Activated CD4-positive, alpha-beta T cell treated with anti-CD3 and anti-CD28 coated beads, Interleukin-2, amount 50 U/mL, for 1 hour (primary cell): ENCODE measurements around the gene COL23A1.

Source experiments
- DNase-seq: peaks from one replicate; pipeline ENCODE4 v3.0.0-alpha.2; 2020

Gene COL23A1

DNA sequence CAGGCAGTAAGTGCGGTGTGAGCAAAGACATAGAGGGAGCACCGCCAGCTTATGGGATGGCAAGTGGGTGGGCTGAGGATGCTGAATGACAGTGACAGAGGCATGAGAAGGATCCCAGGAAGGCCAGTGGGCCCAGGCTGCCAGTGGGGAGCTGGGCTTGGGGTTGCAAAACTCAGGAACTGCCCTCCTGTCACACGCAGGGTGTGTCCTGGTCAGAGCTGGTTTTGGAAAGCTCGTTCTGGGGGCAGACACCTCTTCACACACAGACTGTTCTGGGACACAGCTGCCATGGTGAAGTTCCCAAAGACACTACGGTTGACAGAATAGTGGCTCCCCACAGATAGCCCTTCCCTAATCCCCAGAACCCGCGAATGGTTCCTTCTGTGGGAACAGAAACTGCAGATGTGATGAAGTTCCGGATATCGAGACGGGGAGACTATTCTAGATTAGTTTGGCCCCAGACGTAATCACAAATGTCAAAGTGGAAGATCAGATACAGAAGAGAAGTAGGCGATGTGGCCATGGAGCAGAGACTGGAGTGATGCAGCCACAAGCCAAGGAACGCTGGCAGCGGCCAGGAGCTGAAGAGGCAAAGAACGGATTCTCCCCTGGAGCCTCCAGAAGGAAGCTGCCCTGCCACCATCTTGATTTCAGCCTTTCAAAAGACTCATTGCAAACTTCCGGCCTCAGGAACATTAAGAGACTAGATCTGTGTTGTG lies 159.0 kb downstream of the COL23A1 start:
- no peak for DNase-seq

DNA sequence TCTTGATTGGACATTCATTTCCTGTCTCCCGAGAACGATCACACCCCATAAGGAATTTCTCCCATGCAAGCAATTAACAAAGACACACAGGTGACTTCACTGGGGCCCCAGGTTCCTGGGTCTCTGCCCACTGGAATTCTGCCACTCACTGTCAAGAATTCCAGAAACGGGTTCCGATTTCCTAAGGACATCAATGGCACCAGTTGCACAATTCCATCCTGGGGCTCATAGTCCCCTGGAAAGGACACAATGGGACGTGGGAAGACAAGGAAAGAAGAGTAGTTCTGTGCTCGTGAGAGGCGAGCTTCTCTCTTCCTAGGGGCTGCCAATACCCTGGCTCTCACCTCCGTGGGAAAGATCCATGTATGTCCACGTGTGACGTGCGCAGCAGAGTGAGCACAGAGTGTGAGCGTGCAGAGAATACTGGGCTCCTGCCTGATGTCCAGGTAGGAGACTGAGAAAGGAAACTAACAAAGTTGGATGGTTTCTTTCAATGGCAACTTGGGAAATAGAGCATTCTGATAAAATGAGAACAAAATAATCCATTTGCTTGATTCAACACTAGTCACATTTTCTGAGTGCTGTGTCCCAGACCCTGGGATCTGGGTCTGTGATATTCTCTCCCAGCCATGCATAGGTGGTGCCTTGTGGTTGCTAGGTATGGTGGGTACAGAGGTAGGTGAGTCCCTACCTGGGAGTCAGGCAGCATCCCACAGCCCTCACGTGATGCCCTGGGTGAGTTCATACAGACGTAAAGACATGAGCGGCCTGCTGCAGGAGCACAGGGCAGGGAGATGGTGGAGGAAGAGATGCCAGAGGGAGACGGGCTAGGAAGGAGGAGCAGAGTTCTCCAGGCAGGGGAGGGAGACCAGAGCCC lies 159.8 kb downstream of the COL23A1 start:
- DNase-seq: no peak

DNA sequence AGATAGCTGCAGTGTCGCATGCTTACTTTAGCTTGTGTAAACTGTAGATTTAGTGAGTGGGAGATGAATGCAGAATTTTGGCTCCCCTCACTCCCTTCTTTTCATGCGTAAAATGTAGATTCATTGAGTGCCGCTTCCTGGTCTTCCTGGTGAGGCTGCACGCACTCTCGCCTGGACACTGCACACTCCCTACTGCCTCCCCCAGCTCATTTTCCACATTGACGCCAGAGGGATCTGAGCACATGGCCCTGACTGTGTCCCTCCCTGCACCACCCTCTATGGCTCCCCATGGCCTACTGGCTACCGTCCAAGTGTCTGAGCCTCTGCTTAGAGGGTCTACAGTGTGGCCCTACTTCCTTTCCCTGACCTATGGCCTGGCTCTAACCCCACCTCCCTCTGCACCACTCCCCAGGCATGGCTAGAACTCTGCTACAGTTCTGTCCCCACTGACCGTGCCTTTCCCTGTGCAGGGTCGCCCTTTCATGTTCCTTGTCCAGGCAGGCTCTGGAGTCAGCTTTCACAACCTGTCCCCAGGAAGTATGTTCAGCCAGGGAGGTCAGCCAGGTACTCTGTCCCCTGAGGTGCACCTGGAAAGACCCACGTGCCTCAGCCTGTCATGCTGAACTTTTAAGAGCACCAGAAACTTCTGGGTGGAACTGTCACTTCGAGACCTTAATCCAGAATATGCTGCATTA lies 160.6 kb downstream of the COL23A1 start:
- DNase-seq: no peak

GRCh38 chr5:178429156-178429468 lies 161.1 kb downstream of the COL23A1 start:
- no peak for DNase-seq

DNA sequence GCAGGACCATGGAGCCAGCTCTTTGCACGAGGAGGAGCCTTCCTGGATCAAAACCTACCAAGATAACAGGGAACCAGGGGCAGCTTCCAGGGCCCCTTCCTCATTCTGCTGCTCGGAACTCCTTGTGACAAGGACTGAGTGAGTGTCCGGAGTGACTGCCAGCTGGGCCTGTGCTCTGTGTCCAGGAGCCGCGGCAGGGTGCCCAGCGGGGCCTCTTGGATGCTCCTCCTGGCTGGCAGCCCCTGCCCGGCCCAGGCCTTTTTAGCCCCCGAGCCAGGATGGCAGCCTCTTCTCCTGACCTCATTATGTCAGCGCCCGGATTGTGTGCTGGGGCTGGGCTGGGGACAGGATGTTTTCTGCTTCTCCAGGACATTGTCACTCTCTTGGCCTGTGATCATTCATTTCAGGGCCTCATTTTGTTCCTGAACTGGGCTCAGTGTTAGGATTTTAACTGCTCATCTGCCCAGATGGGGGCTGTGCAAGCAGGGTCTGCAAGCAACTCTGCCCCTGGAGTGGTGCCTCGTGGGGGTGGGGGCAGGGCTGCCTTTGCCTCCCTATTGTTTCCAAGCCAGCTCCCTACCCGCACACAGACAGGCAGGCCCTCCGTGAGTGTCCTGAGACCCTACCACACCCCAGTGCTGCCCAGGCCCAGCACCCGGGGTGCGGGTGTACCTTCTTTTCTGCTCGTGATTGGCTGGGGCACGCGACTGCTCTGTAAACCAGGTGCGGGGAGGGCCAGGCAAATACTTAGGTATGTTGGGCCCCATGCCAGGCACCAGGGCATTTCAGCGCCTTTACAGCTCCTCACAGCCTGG lies 161.6 kb downstream of the COL23A1 start:
- no peak for DNase-seq

GRCh38 chr5:178427576-178428197 lies 162.5 kb downstream of the COL23A1 start:
- DNase-seq: no peak

- DNase-seq: no peak
Observed at GRCh38 chr5:178426326-178427130, 163.7 kb downstream of the COL23A1 start.

- DNase-seq: no peak
Observed at GRCh38 chr5:178425621-178426068, 164.5 kb downstream of the COL23A1 start.

- DNase-seq: no peak
Observed at GRCh38 chr5:178424810-178425177, 165.4 kb downstream of the COL23A1 start.

DNA sequence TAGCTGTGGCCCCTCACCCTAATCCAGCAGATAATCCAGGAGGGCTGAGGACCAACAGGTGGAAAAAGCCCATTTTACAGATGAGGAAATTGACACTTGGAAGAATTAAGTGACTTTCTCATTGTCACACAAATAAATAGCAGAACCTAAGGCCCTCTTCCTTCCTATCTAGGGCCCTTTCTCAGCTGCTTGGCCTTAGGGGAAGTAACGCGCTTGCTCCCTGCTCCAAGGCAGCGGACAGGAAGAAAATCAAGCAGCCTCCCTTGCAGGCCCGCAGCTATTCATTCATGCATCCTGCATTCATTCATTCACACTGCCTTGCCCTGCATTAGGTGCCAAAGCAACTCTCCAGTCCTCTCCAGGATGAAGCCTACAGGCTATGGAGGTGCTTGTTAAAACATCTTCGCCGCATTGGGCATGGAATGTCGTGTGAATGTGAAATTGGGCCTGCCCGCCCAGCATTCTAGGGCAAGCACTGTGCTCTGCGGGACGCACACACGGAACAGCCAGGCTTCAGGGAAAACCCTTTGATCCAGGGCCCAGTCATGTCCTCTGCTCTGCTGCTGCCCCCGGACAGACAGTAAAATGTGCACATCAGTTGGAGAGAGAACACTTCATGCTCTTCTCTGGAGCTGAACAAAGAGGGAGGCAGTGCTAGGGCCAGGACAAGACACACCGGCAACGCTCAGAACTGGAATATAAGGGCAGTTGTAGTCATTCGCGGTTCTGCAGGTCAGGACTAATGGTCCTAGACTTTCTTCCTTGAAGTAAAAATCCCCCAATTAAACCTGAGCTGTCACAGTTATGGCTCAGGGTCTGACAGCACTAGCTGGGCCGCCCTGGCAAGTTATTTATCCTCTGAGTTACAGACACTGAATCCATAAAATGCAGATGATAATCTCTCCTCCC lies 166.0 kb downstream of the COL23A1 start:
- no peak for DNase-seq

GRCh38 chr5:178423431-178423830 lies 166.8 kb downstream of the COL23A1 start:
- no peak for DNase-seq

DNA sequence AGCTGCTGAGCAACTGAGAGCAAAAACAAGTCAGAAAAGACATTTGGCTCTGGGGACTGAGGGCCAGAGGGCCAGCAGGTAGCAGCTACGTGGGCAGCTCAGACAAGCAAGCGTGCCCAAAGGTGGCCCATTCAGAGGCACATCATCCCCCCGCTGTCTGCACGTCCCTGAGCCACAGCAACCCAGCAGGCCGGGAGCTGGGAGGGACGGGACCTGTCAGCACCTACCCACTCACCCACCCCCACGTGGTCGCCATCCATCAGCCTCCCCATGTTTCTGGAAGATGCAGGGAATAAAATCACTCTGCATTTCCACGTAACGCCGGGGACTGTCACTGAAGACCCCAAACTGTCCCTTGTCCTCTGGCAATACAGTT lies 167.8 kb downstream of the COL23A1 start:
- DNase-seq: no peak

DNA sequence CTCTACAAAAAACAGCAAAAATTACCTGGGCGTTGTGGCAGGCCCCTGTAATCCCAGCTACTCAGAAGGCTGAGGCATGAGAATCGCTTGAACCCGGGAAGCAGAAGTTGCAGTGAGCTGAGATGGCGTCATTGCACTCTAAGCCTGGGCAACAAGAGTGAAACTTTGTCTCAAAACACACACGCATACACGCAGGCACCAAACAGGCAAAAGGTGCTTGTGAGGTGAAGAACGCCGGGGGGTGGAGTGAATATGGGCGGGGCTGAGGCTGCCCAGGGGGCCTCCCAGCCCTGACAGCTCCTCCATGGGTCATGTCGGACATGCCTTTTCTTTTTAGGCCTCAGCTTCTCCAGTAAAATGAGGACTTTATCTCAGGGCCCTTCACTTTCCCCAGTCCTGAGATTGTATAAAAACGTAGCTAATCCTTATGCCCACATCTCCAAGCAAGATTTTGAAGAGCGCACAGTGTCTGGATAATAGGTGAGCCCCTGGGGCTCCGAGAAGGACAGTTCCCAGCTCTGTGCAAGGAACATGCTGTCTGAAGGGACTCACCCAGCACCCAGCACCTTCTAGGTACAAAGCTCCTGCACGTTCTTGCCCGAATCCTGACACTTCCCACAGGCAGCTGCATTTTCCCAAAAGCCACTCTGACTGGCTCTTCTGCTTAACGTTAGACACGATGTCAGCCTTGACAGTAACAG lies 168.3 kb downstream of the COL23A1 start:
- no peak for DNase-seq

GRCh38 chr5:178421128-178421527 lies 169.1 kb downstream of the COL23A1 start:
- DNase-seq: no peak

- DNase-seq: no peak
Observed at GRCh38 chr5:178420354-178420781, 169.8 kb downstream of the COL23A1 start.

GRCh38 chr5:178419651-178420050 lies 170.5 kb downstream of the COL23A1 start:
- no peak for DNase-seq

DNA sequence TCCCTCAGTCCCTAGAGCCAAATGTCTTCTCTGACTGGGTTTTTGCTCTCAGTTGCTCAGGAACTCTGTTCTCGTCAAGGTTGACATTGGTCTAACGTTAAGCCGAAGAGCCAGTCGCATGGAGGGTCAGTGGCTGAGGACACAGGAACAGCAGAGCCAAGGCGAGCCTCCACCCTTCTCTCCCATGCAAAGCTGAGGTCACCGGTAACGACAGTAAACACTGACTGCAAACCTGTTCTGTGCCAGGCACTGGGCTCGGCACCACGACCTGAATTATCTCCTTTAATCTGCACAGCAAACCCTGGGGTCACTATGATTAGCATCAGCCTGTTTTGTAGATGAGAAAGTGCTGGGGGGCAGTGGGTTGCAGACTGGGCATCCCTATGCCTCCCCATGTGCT lies 171.0 kb downstream of the COL23A1 start:
- no peak for DNase-seq

- no peak for DNase-seq
Observed at GRCh38 chr5:178418471-178419010, 171.7 kb downstream of the COL23A1 start.

DNA sequence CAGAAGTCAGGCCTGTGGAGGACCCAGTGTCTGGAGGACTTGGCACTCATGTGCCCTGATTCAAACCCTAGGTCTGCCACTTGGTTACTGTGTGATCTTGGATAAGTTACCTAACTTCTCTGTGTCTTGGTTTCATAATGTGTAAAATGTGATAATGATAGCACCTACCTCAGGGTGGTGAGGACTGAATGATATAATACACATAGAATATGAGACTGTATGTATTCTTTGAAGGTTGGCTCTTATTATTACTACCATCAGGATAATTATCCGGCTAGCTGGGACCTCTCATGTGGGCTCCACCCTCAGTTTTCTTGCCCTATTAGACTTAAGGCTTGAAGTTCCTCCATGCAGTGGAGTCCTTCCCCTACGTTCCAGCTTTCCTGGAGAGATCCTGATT lies 172.2 kb downstream of the COL23A1 start:
- no peak for DNase-seq
